Stimulated activated CD8-positive, alpha-beta memory T cell treated with anti-CD3 and anti-CD28 coated beads, Interleukin-15, amount 100 ng/mL, for 24 hours (primary cell): Measurements from ENCODE around the gene KRT9.
"Not testable (repeated sequence)": the region's sequence is repeated elsewhere in the genome, so short reads cannot be mapped to it uniquely, and the experiment has no call there.

Source experiments
- DNase-seq: peaks from one replicate; pipeline ENCODE4 v3.0.0-alpha.2; 2020; ENCODE audit warnings: low read depth

The KRT9 gene

DNA sequence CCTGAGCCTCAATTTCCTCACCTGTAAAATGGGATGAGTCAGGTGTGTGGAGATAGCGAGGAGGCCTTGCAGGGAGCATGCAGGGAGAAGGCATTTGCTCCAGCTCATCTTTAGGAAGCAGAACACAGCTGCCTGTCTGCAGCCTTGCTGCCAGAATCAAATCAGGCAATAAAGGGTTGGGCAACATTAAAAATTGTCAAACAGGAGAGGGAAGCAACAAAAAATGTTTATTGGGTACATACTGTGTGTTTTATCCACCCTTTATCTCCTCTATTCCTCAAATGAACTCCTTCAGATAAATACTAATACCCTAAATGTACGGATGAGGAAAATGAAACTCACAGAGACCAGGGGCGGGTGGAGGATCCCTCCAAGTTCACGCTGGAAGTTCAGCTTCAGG lies 28.5 kb upstream of the KRT9 start:
- DNase-seq, result no peak

GRCh38 chr17:41599680-41600079 lies 27.8 kb upstream of the KRT9 start:
- DNase-seq, result no peak

- no peak for DNase-seq
Measured at GRCh38 chr17:41595585-41595984, 23.7 kb upstream of the KRT9 start.

- DNase-seq, result no peak
Measured at GRCh38 chr17:41594363-41594915, 22.6 kb upstream of the KRT9 start.

GRCh38 chr17:41593306-41593981 lies 21.6 kb upstream of the KRT9 start:
- DNase-seq, result no peak

DNA sequence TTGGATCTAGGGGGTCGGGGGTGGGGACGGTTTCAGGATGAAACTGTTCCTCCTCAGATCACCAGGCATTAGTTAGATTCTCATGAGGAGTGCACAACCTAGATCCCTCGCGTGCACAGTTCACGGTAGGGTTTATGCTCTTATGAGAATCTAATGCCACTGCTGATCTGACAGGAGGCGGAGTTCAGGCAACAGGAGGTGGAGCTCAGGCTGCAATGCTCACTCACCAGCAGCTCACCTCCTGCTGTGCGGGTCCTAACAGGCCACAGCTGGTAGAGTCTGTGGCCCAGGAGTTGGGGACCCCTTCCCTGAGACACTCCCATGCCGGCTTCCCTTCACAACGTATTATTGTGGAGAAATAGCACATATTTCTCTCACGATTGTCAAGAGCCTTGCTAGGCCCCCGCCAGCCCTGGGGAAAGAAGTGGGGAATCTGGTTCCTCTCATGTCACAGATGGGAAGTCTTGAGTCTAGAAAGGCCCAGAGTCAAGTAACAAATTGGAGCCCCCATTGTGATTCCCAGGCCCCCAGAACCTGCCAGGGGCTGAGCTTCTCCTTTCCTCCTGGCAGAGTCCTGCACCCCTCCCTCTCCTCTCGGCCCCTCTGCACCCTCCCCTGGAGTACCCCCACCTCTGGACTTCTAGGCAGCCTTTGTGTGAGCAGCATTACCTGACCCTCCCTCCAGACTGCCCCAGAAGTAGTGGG lies 20.9 kb upstream of the KRT9 start:
- DNase-seq, result no peak

DNA sequence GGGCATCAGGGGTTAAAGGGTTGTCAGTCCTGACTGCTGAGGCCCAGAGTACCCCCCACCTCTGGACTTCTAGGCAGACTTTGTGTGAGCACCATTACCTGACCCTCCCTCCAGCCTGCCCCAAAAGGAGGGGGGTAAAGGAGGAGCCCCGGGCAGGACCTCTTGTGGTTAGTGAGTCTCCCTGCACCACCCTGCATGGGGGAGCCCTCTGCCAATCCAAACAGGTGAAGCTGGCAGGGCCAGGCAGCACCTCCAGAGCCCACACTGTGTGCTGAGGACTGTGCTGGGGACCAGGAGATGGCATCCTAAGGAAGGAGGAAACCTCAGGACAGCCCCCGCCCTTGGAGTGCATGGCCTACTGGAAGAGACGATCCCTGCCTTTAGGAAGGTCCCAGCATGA lies 17.4 kb upstream of the KRT9 start:
- no peak for DNase-seq

- no peak for DNase-seq
Measured at GRCh38 chr17:41588126-41588810, 16.4 kb upstream of the KRT9 start.

DNA sequence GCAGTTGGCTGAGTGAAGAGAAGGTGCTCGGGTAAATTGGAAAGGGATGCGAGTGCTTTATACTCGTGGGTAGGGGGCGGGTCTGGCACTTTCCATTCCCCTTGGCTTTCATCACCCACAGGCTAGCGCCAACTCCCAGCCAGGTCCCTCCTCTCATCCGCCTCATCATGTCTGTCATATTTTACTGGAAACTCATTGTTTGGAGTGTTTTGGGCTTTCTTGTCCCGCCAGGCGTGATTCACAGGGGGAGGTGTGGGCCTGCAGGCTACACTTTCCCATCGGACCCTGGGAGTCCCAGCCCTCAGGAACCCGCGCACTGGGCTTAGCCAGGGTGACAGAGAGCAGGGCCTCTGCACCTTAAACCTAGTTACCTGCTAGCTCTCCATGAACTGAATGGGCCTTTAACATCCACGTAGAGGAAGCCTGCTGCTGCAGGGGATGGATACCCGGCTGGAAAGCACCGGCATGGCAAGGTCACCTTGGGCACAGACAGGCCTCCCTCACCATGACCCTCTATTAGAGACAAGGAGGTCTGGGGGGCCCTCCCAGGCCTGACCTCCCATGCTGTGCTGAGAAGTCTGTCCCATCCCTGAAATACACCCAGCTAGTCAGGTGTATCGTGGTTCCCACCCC lies 15.1 kb upstream of the KRT9 start, which contains the start of gene KRT14:
Gene KRT14, minus strand, starts transcription at position 33 of the 633 bp plus-strand sequence. CDS start 61 bp downstream, outside the sequence.
- no peak for DNase-seq

DNA sequence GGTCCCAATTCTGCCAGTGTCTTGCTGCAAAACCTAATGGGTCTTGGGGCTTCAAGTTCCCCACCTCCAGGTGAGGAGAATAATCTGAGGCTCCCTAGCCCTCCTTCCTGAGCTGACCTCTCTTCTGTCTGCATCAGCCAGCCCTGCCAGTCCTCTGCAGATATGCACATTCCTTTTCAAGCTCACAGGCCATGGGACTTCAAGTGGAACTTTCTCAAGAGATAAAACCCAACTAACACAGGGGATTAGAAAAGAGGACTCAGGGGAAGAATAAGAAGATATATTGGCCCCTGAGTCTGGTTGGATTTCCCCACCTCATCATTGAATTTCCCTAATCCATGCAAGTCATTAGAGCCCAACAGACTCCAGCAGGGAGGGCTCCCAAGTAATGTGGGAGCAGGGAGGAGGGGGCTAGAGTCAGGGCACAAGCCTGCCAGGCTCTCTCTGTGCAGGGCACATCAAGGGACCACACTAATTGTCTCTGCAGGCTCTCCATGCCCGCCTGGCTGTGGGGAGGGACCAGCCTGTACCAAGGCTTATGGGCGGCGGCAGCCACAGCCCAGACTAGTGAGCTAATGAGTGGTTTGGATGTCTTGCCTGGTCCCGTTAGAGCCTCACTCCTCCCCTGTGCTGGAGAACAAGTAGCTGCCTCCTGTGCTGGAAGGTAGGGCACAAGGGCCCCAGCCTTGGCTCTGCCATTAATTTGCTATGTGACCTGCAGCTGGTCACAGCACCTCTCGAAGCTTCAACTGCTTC lies 13.6 kb upstream of the KRT9 start:
- DNase-seq, result no peak

- not testable (repeated sequence) for DNase-seq
Measured at GRCh38 chr17:41584331-41584927, 12.6 kb upstream of the KRT9 start.

DNA sequence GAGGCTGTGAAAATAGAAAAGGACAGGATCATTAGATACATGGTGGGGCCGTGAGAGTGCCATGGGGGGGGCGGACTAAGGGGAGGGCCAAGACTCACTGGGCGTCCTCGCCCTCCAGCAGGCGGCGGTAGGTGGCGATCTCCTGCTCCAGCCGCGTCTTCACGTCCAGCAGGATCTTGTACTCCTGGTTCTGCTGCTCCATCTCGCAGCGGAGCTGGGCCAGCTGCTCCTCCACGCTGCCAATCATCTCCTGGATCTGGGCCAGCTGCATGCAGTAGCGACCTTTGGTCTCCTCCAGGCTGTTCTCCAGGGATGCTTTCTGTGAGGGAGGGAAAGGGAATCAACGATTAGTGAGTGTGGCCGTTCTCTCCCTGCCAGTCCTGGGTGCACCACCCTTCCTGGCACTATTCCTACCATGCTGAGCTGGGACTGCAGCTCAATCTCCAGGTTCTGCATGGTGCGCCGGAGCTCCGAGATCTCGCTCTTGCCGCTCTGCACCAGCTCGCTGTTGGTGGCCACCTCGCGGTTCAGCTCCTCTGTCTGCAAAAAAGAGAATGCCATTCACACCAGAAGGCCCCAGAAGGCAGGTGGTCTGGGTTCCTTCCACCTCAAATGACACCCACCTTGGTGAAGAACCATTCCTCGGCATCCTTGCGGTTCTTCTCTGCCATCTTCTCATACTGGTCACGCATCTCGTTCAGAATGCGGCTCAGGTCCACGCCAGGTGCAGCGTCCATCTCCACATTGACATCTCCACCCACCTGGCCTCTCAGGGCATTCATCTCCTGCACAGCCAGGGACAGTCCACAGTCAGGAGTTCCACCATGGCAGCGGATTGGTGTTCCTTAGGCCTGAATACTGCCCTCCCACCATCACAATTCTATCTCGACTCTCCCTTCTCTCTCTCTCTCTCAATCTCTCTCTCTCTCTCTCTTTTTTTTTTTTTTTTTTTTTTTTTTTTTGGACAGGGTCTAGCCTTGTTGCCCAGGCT lies 11.6 kb upstream of the KRT9 start:
- DNase-seq, result no peak

- DNase-seq, result not testable (repeated sequence)
Measured at GRCh38 chr17:41582061-41582968, 10.5 kb upstream of the KRT9 start.

- DNase-seq, result no peak
Measured at GRCh38 chr17:41581366-41582060, 9.7 kb upstream of the KRT9 start.

- DNase-seq, result no peak
Measured at GRCh38 chr17:41580687-41581365, 9.0 kb upstream of the KRT9 start.

- DNase-seq, result no peak
Measured at GRCh38 chr17:41580244-41580575, 8.4 kb upstream of the KRT9 start.

GRCh38 chr17:41579484-41580243 lies 7.8 kb upstream of the KRT9 start:
- peak; percentile 21 for DNase-seq
